ENCODE measurements around the gene BRINP1. TPM values are rescaled to one million over a fixed set of nuclear protein-coding genes. Genes with fewer than 3 reads are reported as not detected.

The BRINP1 gene
- total and polyA plus RNA-seq, 2 of the 8 experiments (the other 6 are each of a cell fraction or from before 2014, with no cell fraction given), result 19.5 to 20.5 TPM

GRCh38 chr9:119416793-119417192 is 47.6 kb upstream of the BRINP1 start:
- H3K14ac ChIP-seq (ENCODE audit: insufficient read length), result no peak overlapping the region

More at GRCh38 chr9:119416793-119417192, 47.6 kb upstream of the BRINP1 start:
- Histone ChIP-seq H2BK120ac (replicated peaks; ENCODE audit: low read depth, low read length) (no peak overlapping the region), H2BK15ac (ENCODE audit: low read length) (no peak overlapping the region), H3K18ac (ENCODE audit: extremely low read depth, low read length) (no peak overlapping the region), H4K91ac (replicated peaks; ENCODE audit: insufficient read length, low read length) (no peak overlapping the region), H3K4me2 (ENCODE audit: insufficient read depth in 1 of 2, low read depth in 2 of 2, low read length in 2 of 2) (no peak overlapping the region), H2AFZ (ENCODE audit: low read length) (no peak overlapping the region), H3K36me3 (ENCODE audit: control insufficient read depth in 2 of 4, insufficient read depth in 4 of 4, low read length in 3 of 4) (no peaks in the 10 kb centered on the region), H2BK20ac (ENCODE audit: low read length) (no peak overlapping the region), H3K56ac (replicated peaks; ENCODE audit: insufficient read length, low read depth, low read length) (no peak overlapping the region), H3K23me2 (ENCODE audit: low read depth, low read length) (no peaks in the 10 kb centered on the region), H2BK12ac (ENCODE audit: low read depth, low read length) (no peak overlapping the region), H3K4me3 (ENCODE audit: extremely low read depth in 1 of 4, insufficient read depth in 2 of 4, low read depth in 3 of 4, low read length in 4 of 4) (no peak overlapping the region), H3K79me1 (ENCODE audit: low read depth, low read length) (no peaks in the 10 kb centered on the region), H3K4me1 (replicated peaks in 1 of 4; ENCODE audit: control insufficient read depth in 3 of 4, insufficient read depth in 4 of 4, low read length in 3 of 4) (peaks cover 0 to 3% (median 0%) of the 10 kb centered on the region in 4 experiments; a peak in 1 of 7 replicates), H2BK5ac (ENCODE audit: low read depth, low read length) (no peak overlapping the region), H3K9ac (replicated peaks in 1 of 4; ENCODE audit: extremely low read depth in 1 of 4, low read depth in 3 of 4, low read length in 3 of 4) (no peak overlapping the region), H3K9me3 (ENCODE audit: insufficient read depth in 2 of 2, low read depth in 1 of 2, low read length in 1 of 2) (no peaks in the 10 kb centered on the region), H3K23ac (ENCODE audit: insufficient read length) (no peak overlapping the region), H2AK5ac (ENCODE audit: low read depth, low read length) (no peak overlapping the region), H3K4ac (replicated peaks; ENCODE audit: insufficient read length, low read depth, low read length) (no peak overlapping the region), H4K8ac (ENCODE audit: extremely low read depth, insufficient read depth, low read length) (no peak overlapping the region), H3K79me2 (ENCODE audit: control insufficient read depth in 1 of 2, insufficient read depth in 2 of 2, low read length in 2 of 2) (no peaks in the 10 kb centered on the region), H4K20me1 (replicated peaks in 1 of 2; ENCODE audit: control insufficient read depth in 1 of 2, insufficient read depth in 2 of 2, low read length in 2 of 2) (no peaks in the 10 kb centered on the region), H3K27ac (ENCODE audit: low read depth, low read length) (no peak overlapping the region), H4K5ac (ENCODE audit: insufficient read length, low read depth, low read length) (no peak overlapping the region), H3K27me3 (replicated peaks in 1 of 4; ENCODE audit: control insufficient read depth in 3 of 4, extremely low read depth in 1 of 4, insufficient read depth in 3 of 4, low read length in 3 of 4) (no peaks in the 10 kb centered on the region)
- POLR2A ChIA-PET (ENCODE audit: partially characterized antibody), result interaction anchor here (0.7 kb wide), 1 partner anchor 35 kb away, joined by 3 read pairs; no protein-coding TSS in a partner anchor
- DNase-seq (ENCODE audit: low read depth in 1 of 2, low spot score in 2 of 2), result no peak
- no peak for FAIRE-seq
- CTCF ChIA-PET (ENCODE audit: partially characterized antibody), result interaction anchor here (0.5 to 2.8 kb wide), 5 partner anchors 12 to 236 kb away, joined by 3 to 7 read pairs (median 4); no protein-coding TSS in a partner anchor
- TF ChIP-seq CEBPB (IDR thresholded peaks at IDR 0.05; ENCODE audit: low read depth, low read length), result no peak
- TF ChIP-seq RAD21 (IDR thresholded peaks at IDR 0.05 in 1 of 2, conservative IDR thresholded peaks at IDR 0.05 in 1 of 2; ENCODE audit: low read depth in 2 of 2, low read length in 2 of 2), result no peak
- TF ChIP-seq NRF1 (IDR thresholded peaks at IDR 0.05; ENCODE audit: low read depth, low read length), result no peak
- TF ChIP-seq CREB1 (IDR thresholded peaks at IDR 0.05), result no peak
- TF ChIP-seq KDM1A (IDR thresholded peaks at IDR 0.05; ENCODE audit: borderline replicate concordance, low read length), result no peak
- TF ChIP-seq CBX5 (IDR thresholded peaks at IDR 0.05; ENCODE audit: low read depth, low read length), result no peak
- no peak for TF ChIP-seq SIN3A (conservative IDR thresholded peaks at IDR 0.05 in 1 of 2, IDR thresholded peaks at IDR 0.05 in 1 of 2; ENCODE audit: low read depth in 1 of 2, low read length in 2 of 2)
- no peak for TF ChIP-seq BCL11A (IDR thresholded peaks at IDR 0.05; ENCODE audit: low read depth in 2 of 2, low read length in 2 of 2)
